Pulmonary artery endothelial cell (primary cell): ENCODE results near the gene FKBP5. TPM values are rescaled to one million over a fixed set of nuclear protein-coding genes. Genes with fewer than 3 reads are reported as not detected.
"Not testable (repeated sequence)": the region's sequence is repeated elsewhere in the genome, so short reads cannot be mapped to it uniquely, and the experiment has no call there.

Experiments used
- DNase-seq: peaks from one replicate; pipeline ENCODE4 v3.0.0-alpha.2; 2011; ENCODE audit warnings: low read depth, low spot score
- total RNA-seq: library from RNA; depleted of rRNA; stranded (reverse); fragments of >200 nt; gene quantifications from 2 replicates; pipeline ENCODE4 v1.2.3, GENCODE V29; 2014

Gene FKBP5
- 67.2 and 89.1 TPM in 2 replicates for total RNA-seq

- DNase-seq, result peak; percentile 67
Measured at GRCh38 chr6:35688605-35689322, at the start of gene FKBP5. FKBP5 (minus strand) TSS chr6:35688915; CDS start chr6:35642824, 46,091 bp downstream.

GRCh38 chr6:35737413-35738211 lies 48.9 kb upstream of the FKBP5 start:
- peak; percentile 58 for DNase-seq

GRCh38 chr6:35736982-35737412 lies 48.3 kb upstream of the FKBP5 start, which contains the start of gene ARMC12:
ARMC12 (plus strand) TSS chr6:35737032; CDS start chr6:35737109, 77 bp downstream.
- DNase-seq, result no peak

- DNase-seq, result no peak
Measured at GRCh38 chr6:35736253-35736894, 47.7 kb upstream of the FKBP5 start.

- DNase-seq, result no peak
Measured at GRCh38 chr6:35735452-35735851, 46.7 kb upstream of the FKBP5 start.

GRCh38 chr6:35734319-35734718 lies 45.6 kb upstream of the FKBP5 start:
- DNase-seq, result not testable (repeated sequence)

GRCh38 chr6:35733633-35734032 lies 44.9 kb upstream of the FKBP5 start:
- DNase-seq, result no peak

- DNase-seq, result peak; percentile 80
Measured at GRCh38 chr6:35731736-35732532, 43.2 kb upstream of the FKBP5 start.

GRCh38 chr6:35731414-35731735 lies 42.7 kb upstream of the FKBP5 start:
- DNase-seq, result peak; percentile 60

- no peak for DNase-seq
Measured at GRCh38 chr6:35730745-35731413, 42.2 kb upstream of the FKBP5 start.

- no peak for DNase-seq
Measured at GRCh38 chr6:35729722-35730121, 41.0 kb upstream of the FKBP5 start.

- no peak for DNase-seq
Measured at GRCh38 chr6:35728683-35729678, 40.3 kb upstream of the FKBP5 start.

GRCh38 chr6:35727935-35728682 lies 39.4 kb upstream of the FKBP5 start:
- DNase-seq, result peak; percentile 78

GRCh38 chr6:35727231-35727934 lies 38.7 kb upstream of the FKBP5 start:
- no peak for DNase-seq

GRCh38 chr6:35725721-35726438 lies 37.2 kb upstream of the FKBP5 start:
- DNase-seq, result no peak

GRCh38 chr6:35725081-35725708 lies 36.5 kb upstream of the FKBP5 start:
- DNase-seq, result no peak

- DNase-seq, result no peak
Measured at GRCh38 chr6:35724471-35724870, 35.8 kb upstream of the FKBP5 start.
